ENCODE results near the gene SLC49A3. TPM values are rescaled to one million over a fixed set of nuclear protein-coding genes. Genes with fewer than 3 reads are reported as not detected.

Gene SLC49A3
- total RNA-seq, 3 donors from 2014 or later = 14.4 to 22.3 (median 18.3) TPM

GRCh38 chr4:664713-665231 lies 24.2 kb downstream of the SLC49A3 start:
- H3K36me3 ChIP-seq = no peaks in the 10 kb centered on the region
- intact Hi-C loops (cut with DNase I; ENCODE audit: low total_unique reads) = no loop called here
- H3K4me1 ChIP-seq = no peaks in the 10 kb centered on the region
- no peak for DNase-seq (ENCODE audit: low spot score in 2 of 2)
- no peaks in the 10 kb centered on the region for H3K27me3 ChIP-seq
- H3K4me3 ChIP-seq = peak overlapping the region in 2 of 3 donors; percentile 80 to 83
- H3K27ac ChIP-seq = no peak overlapping the region
- TF ChIP-seq POLR2A (IDR thresholded peaks at IDR 0.05) (no peak), CTCF (IDR thresholded peaks at IDR 0.05) (no peak), POLR2AphosphoS5 (IDR thresholded peaks at IDR 0.05) (no peak)
- no peaks in the 10 kb centered on the region for H3K9me3 ChIP-seq

GRCh38 chr4:663438-664428 lies 25.2 kb downstream of the SLC49A3 start:
- no peaks in the 10 kb centered on the region for H3K27me3 ChIP-seq
- H3K9me3 ChIP-seq = no peaks in the 10 kb centered on the region
- H3K4me3 ChIP-seq = peak overlapping the region; percentile 54 to 83 (median 80)
- no peaks in the 10 kb centered on the region for H3K36me3 ChIP-seq
- H3K27ac ChIP-seq = peak overlapping the region; percentile 44 to 61
- no peaks in the 10 kb centered on the region for H3K4me1 ChIP-seq
- TF ChIP-seq POLR2A (IDR thresholded peaks at IDR 0.05) = no peak
- TF ChIP-seq CTCF (IDR thresholded peaks at IDR 0.05) = no peak
- TF ChIP-seq POLR2AphosphoS5 (IDR thresholded peaks at IDR 0.05) = no peak
- intact Hi-C loops (cut with DNase I; ENCODE audit: low total_unique reads) = no loop called here
- DNase-seq (ENCODE audit: low spot score in 2 of 2) = peak in 1 of 2 donors; percentile 52

GRCh38 chr4:663046-663437 lies 25.9 kb downstream of the SLC49A3 start:
- H3K4me3 ChIP-seq = peak overlapping the region; percentile 54 to 83 (median 80)
- no peaks in the 10 kb centered on the region for H3K9me3 ChIP-seq
- no peaks in the 10 kb centered on the region for H3K36me3 ChIP-seq
- no peak for TF ChIP-seq POLR2A (IDR thresholded peaks at IDR 0.05)
- TF ChIP-seq CTCF (IDR thresholded peaks at IDR 0.05) = no peak
- no peak for TF ChIP-seq POLR2AphosphoS5 (IDR thresholded peaks at IDR 0.05)
- no peaks in the 10 kb centered on the region for H3K4me1 ChIP-seq
- H3K27ac ChIP-seq = peak overlapping the region in 1 of 2 donors; percentile 44
- H3K27me3 ChIP-seq = no peaks in the 10 kb centered on the region
- intact Hi-C loops (cut with DNase I; ENCODE audit: low total_unique reads) = no loop called here
- DNase-seq (ENCODE audit: low spot score in 2 of 2) = no peak

GRCh38 chr4:661881-662761 lies 26.8 kb downstream of the SLC49A3 start:
- H3K4me1 ChIP-seq = no peaks in the 10 kb centered on the region
- intact Hi-C loops (cut with DNase I; ENCODE audit: low total_unique reads) = no loop called here
- no peak for TF ChIP-seq POLR2AphosphoS5 (IDR thresholded peaks at IDR 0.05)
- no peak for TF ChIP-seq POLR2A (IDR thresholded peaks at IDR 0.05)
- TF ChIP-seq CTCF (IDR thresholded peaks at IDR 0.05) = no peak
- no peaks in the 10 kb centered on the region for H3K9me3 ChIP-seq
- H3K36me3 ChIP-seq = no peaks in the 10 kb centered on the region
- H3K4me3 ChIP-seq = no peak overlapping the region
- no peak overlapping the region for H3K27ac ChIP-seq
- no peak for DNase-seq (ENCODE audit: low spot score in 2 of 2)
- no peaks in the 10 kb centered on the region for H3K27me3 ChIP-seq

Measured in breast epithelium (tissue), 4 donors.